ENCODE data around the gene TM2D1.

GRCh38 chr1:61724506-61724812, 482 bp downstream of the TM2D1 start:
- TF ChIP-seq POLR2A (IDR thresholded peaks at IDR 0.05): no peak
- TF ChIP-seq POLR2AphosphoS5 (IDR thresholded peaks at IDR 0.05): no peak
